Stimulated activated CD8-positive, alpha-beta memory T cell treated with anti-CD3 and anti-CD28 coated beads, Interleukin-15, amount 100 ng/mL, for 24 hours (primary cell): ENCODE measurements around the gene MED13L.

Experiments
- DNase-seq: peaks from one replicate; pipeline ENCODE4 v3.0.0-alpha.2; 2020; ENCODE audit warnings: low read depth

The MED13L gene

GRCh38 chr12:116278279-116278626 is 760 bp upstream of the MED13L start:
- DNase-seq, result no peak

- DNase-seq, result peak; percentile 26
Measured at GRCh38 chr12:116276652-116277466, 634 bp downstream of the MED13L start.

GRCh38 chr12:116274551-116275375 is 2.7 kb downstream of the MED13L start:
- DNase-seq, result no peak

GRCh38 chr12:116273813-116274550 is 3.5 kb downstream of the MED13L start:
- no peak for DNase-seq

GRCh38 chr12:116267948-116268347 is 9.5 kb downstream of the MED13L start:
- no peak for DNase-seq

- no peak for DNase-seq
Measured at GRCh38 chr12:116266631-116267349, 10.7 kb downstream of the MED13L start.

GRCh38 chr12:116266168-116266601 is 11.3 kb downstream of the MED13L start:
- no peak for DNase-seq

- DNase-seq, result no peak
Measured at GRCh38 chr12:116265351-116266147, 11.9 kb downstream of the MED13L start.

- no peak for DNase-seq
Measured at GRCh38 chr12:116264525-116265070, 12.9 kb downstream of the MED13L start.

- DNase-seq, result no peak
Measured at GRCh38 chr12:116263844-116264243, 13.6 kb downstream of the MED13L start.

GRCh38 chr12:116263431-116263830 is 14.1 kb downstream of the MED13L start:
- DNase-seq, result no peak

GRCh38 chr12:116262741-116263140 is 14.8 kb downstream of the MED13L start:
- DNase-seq, result no peak

- DNase-seq, result no peak
Measured at GRCh38 chr12:116261525-116262100, 15.9 kb downstream of the MED13L start.

GRCh38 chr12:116259800-116260577 is 17.5 kb downstream of the MED13L start:
- no peak for DNase-seq

- no peak for DNase-seq
Measured at GRCh38 chr12:116257826-116258225, 19.7 kb downstream of the MED13L start.

GRCh38 chr12:116257215-116257614 is 20.3 kb downstream of the MED13L start:
- no peak for DNase-seq

- DNase-seq, result no peak
Measured at GRCh38 chr12:116249938-116250337, 27.6 kb downstream of the MED13L start.

GRCh38 chr12:116248930-116249329 is 28.6 kb downstream of the MED13L start:
- no peak for DNase-seq

GRCh38 chr12:116248433-116248832 is 29.1 kb downstream of the MED13L start:
- DNase-seq, result no peak

- no peak for DNase-seq
Measured at GRCh38 chr12:116247377-116247776, 30.1 kb downstream of the MED13L start.
